ES-I3 (cell line): ENCODE data around the gene MAP2K7.

ENCODE experiments used
- H3K36me3 ChIP-seq: 2 replicates; pipeline ENCODE4 v1.6.1; 2013; ENCODE audit warnings: mild to moderate bottlenecking, low read length, control low read depth, moderate library complexity; ENCODE audit not compliant: insufficient read depth
- H3K4me1 ChIP-seq: 2 replicates; pipeline ENCODE4 v1.6.1; 2013; ENCODE audit warnings: mild to moderate bottlenecking, control low read depth, low read length; ENCODE audit not compliant: insufficient read depth
- H3K9ac ChIP-seq: 2 replicates; pipeline ENCODE4 v1.6.1; 2013; ENCODE audit warnings: low read depth, mild to moderate bottlenecking, low read length, moderate library complexity
- H3K9me3 ChIP-seq: 2 replicates; pipeline ENCODE4 v1.6.1; 2013; ENCODE audit warnings: mild to moderate bottlenecking, low read length, moderate library complexity; ENCODE audit not compliant: control insufficient read depth, insufficient read depth

Gene MAP2K7

GRCh38 chr19:7904074-7905020, 670 bp downstream of the MAP2K7 start:
- H3K4me1 ChIP-seq = no peaks in the 10 kb centered on the region; the same call in 1 of the 2 replicates
- no peaks in the 10 kb centered on the region; the same call in 1 of the 2 replicates for H3K36me3 ChIP-seq
- H3K9ac ChIP-seq = peak overlapping the region; percentile 74
- no peaks in the 10 kb centered on the region for H3K9me3 ChIP-seq

- no peak overlapping the region for H3K9ac ChIP-seq
- H3K9me3 ChIP-seq = no peaks in the 10 kb centered on the region
- H3K4me1 ChIP-seq = no peaks in the 10 kb centered on the region; the same call in 1 of the 2 replicates
- no peaks in the 10 kb centered on the region; the same call in 1 of the 2 replicates for H3K36me3 ChIP-seq
Observed at GRCh38 chr19:7905268-7905667, 1.6 kb downstream of the MAP2K7 start.

GRCh38 chr19:7905859-7906258, 2.2 kb downstream of the MAP2K7 start:
- Histone ChIP-seq H3K36me3 (no peaks in the 10 kb centered on the region; the same call in 1 of the 2 replicates), H3K9me3 (no peaks in the 10 kb centered on the region), H3K4me1 (no peaks in the 10 kb centered on the region; the same call in 1 of the 2 replicates), H3K9ac (no peak overlapping the region)

GRCh38 chr19:7907122-7907521, 3.4 kb downstream of the MAP2K7 start:
- H3K36me3 ChIP-seq = no peaks in the 10 kb centered on the region; the same call in 1 of the 2 replicates
- no peaks in the 10 kb centered on the region; the same call in 1 of the 2 replicates for H3K4me1 ChIP-seq
- H3K9ac ChIP-seq = no peak overlapping the region
- no peaks in the 10 kb centered on the region for H3K9me3 ChIP-seq

GRCh38 chr19:7907544-7907943, 3.9 kb downstream of the MAP2K7 start:
- H3K36me3 ChIP-seq = no peaks in the 10 kb centered on the region; the same call in 1 of the 2 replicates
- no peaks in the 10 kb centered on the region; the same call in 1 of the 2 replicates for H3K4me1 ChIP-seq
- H3K9ac ChIP-seq = no peak overlapping the region
- no peaks in the 10 kb centered on the region for H3K9me3 ChIP-seq

DNA sequence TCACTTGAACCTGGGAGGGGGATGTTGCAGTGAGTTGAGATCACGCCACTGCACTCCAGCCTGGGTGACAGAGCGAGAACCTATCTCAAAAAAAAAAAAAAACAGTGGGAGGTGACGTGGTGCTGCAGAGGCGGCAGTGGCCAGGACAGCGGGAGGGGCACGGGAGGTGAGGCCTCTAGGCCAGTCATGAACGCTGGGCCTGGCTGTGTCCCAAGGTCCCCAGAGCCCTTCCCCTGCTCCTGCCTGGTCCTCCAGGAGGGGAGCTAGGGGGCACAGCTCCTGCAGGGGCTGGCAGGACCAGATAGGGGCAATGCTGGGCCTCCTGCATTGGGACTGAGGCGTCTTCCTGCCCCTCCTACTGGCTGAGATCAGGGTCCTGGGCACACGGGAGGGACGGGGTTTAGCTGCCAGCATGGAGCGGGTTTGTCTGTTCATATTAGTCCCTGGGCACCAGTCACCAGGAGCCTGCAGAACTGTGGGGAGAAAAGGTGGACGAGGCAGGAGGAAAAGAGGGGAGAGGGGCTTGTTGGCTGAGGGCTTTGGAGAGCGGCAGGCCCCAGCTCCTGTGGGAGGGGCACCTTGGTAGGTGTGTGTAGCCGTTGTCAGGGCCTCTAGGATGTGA, 4.5 kb downstream of the MAP2K7 start:
- no peaks in the 10 kb centered on the region; the same call in 1 of the 2 replicates for H3K36me3 ChIP-seq

GRCh38 chr19:7908742-7909461, 5.2 kb downstream of the MAP2K7 start:
- no peaks in the 10 kb centered on the region for H3K9me3 ChIP-seq
- no peak overlapping the region for H3K9ac ChIP-seq
- no peaks in the 10 kb centered on the region; the same call in 1 of the 2 replicates for H3K4me1 ChIP-seq
- H3K36me3 ChIP-seq = no peaks in the 10 kb centered on the region; the same call in 1 of the 2 replicates

More for the DNA sequence above, 4.5 kb downstream of the MAP2K7 start:
- no peaks in the 10 kb centered on the region; the same call in 1 of the 2 replicates for H3K4me1 ChIP-seq
- H3K9ac ChIP-seq = no peak overlapping the region
- H3K9me3 ChIP-seq = no peaks in the 10 kb centered on the region

GRCh38 chr19:7909471-7910067, 5.9 kb downstream of the MAP2K7 start:
- H3K9ac ChIP-seq = no peak overlapping the region
- no peaks in the 10 kb centered on the region for H3K9me3 ChIP-seq
- no peaks in the 10 kb centered on the region; the same call in 1 of the 2 replicates for H3K4me1 ChIP-seq
- no peaks in the 10 kb centered on the region; the same call in 1 of the 2 replicates for H3K36me3 ChIP-seq

- no peaks in the 10 kb centered on the region; the same call in 1 of the 2 replicates for H3K36me3 ChIP-seq
- no peaks in the 10 kb centered on the region; the same call in 1 of the 2 replicates for H3K4me1 ChIP-seq
- H3K9me3 ChIP-seq = no peaks in the 10 kb centered on the region
- no peak overlapping the region for H3K9ac ChIP-seq
Observed at GRCh38 chr19:7910321-7911161, 6.9 kb downstream of the MAP2K7 start.

- H3K36me3 ChIP-seq = no peaks in the 10 kb centered on the region; the same call in 1 of the 2 replicates
- H3K4me1 ChIP-seq = no peaks in the 10 kb centered on the region; the same call in 1 of the 2 replicates
- no peak overlapping the region for H3K9ac ChIP-seq
- no peaks in the 10 kb centered on the region for H3K9me3 ChIP-seq
Observed at GRCh38 chr19:7911508-7912143, 7.9 kb downstream of the MAP2K7 start.

DNA sequence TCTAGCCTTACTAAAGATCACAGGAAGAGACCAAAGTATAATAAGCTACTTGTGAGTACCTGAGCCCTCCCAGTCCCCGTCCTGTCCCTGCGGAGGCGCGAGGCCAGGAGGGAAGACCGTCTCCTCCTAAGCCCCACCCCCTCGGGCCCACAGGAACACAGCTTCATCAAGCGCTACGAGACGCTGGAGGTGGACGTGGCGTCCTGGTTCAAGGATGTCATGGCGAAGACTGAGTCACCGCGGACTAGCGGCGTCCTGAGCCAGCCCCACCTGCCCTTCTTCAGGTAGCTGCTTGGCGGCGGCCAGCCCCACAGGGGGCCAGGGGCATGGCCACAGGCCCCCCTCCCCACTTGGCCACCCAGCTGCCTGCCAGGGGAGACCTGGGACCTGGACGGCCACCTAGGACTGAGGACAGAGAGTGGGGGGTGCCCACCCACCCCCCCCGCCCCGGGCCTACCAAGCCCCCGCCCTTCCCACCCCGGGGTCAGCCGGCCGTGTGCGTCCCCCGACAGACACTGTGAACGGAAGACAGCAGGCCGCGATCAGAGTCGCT, 8.5 kb downstream of the MAP2K7 start:
- no peaks in the 10 kb centered on the region for H3K9me3 ChIP-seq
- H3K9ac ChIP-seq = no peak overlapping the region
- no peaks in the 10 kb centered on the region; the same call in 1 of the 2 replicates for H3K4me1 ChIP-seq

DNA sequence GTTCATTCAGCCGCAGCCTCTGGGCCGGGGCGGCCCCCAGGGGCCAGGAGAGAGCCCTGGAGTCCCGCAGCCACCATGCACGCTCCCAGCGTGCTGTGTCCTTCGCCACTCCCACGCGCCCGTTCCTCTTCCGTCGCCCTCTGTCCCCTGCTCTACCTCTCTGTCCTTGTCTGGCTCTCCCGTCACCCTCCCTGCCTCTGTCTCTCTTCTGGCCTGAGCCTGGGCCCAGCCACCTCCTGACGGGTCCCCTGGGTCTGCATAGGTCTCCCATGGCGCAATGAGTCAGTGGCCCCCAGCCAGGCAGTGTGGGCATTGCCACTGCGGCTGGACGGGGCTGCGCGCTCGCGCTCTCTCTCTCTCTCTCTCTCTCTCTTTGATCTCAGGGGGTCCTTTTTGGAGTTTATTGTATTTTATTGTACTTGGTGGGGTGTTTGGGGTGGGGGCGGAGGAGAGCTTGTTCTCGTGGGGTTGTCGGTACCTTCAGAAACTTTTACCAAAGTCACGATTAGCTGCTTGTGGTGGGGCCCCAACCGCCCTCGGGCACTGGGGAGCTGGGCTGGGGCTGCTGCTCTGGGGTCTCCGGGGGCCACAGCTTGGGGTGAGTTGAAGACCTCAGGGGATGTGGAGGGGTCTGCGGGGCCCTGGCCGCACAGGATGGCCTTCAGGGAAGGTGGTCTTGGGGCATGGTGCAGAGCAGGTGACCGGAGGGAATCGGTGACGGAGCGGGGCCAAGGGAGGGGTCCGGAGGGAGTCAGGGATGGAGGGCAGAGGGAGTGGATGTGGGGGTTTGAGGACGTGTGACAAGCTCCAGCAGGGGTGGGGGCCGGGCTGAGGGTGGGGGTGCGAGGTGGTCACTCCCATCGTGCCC, 9.3 kb downstream of the MAP2K7 start:
- no peak overlapping the region for H3K9ac ChIP-seq
- H3K9me3 ChIP-seq = no peaks in the 10 kb centered on the region
- H3K4me1 ChIP-seq = no peaks in the 10 kb centered on the region; the same call in 1 of the 2 replicates
- H3K36me3 ChIP-seq = no peaks in the 10 kb centered on the region

More for the DNA sequence above, 8.5 kb downstream of the MAP2K7 start:
- H3K36me3 ChIP-seq = no peaks in the 10 kb centered on the region; the same call in 1 of the 2 replicates
